Loucy (cell line): ENCODE data around the gene HABP2.

Experiments used
- H2AFZ ChIP-seq: fragments of 200-600 bp; sonication (generic); 2 replicates; pipeline ENCODE4 v1.6.0; 2016; ENCODE audit warnings: antibody characterized with exemption, mild to moderate bottlenecking, low read length, moderate library complexity
- H3F3A ChIP-seq: fragments of 200-600 bp; 2 replicates; pipeline ENCODE4 v1.6.0; 2016; ENCODE audit warnings: antibody characterized with exemption, low read depth, mild to moderate bottlenecking
- H3K27me3 ChIP-seq: fragments of 200-600 bp; sonication (generic); 2 replicates; pipeline ENCODE4 v1.6.1; 2014; ENCODE audit warnings: low read length, mild to moderate bottlenecking; ENCODE audit not compliant: insufficient read depth, poor library complexity, severe bottlenecking
- H3K36me3 ChIP-seq: fragments of 200-600 bp; sonication (generic); 2 replicates; pipeline ENCODE4 v1.6.1; 2016; ENCODE audit warnings: low read length; ENCODE audit not compliant: insufficient read depth
- H3K4me1 ChIP-seq: fragments of 200-600 bp; sonication (generic); 2 replicates; pipeline ENCODE4 v1.5.1; 2014; ENCODE audit warnings: low read length, mild to moderate bottlenecking; ENCODE audit not compliant: insufficient read depth, poor library complexity, severe bottlenecking
- H3K4me2 ChIP-seq: fragments of 200-600 bp; sonication (generic); 2 replicates; pipeline ENCODE4 v1.6.0; 2014; ENCODE audit warnings: antibody characterized with exemption, low read length, low read depth, mild to moderate bottlenecking; ENCODE audit not compliant: poor library complexity, severe bottlenecking
- H3K4me3 ChIP-seq: fragments of 200-600 bp; sonication (generic); 2 replicates; pipeline ENCODE4 v1.5.1; 2014; ENCODE audit warnings: low read length, mild to moderate bottlenecking, mixed read lengths; ENCODE audit not compliant: poor library complexity, severe bottlenecking
- H3K79me2 ChIP-seq: fragments of 200-600 bp; sonication (generic); 2 replicates; pipeline ENCODE4 v1.6.1; 2014; ENCODE audit warnings: low read length; ENCODE audit not compliant: insufficient read depth
- H3K9ac ChIP-seq: fragments of 200-600 bp; sonication (generic); 2 replicates; pipeline ENCODE4 v1.6.0; 2014; ENCODE audit warnings: mild to moderate bottlenecking, low read depth, low read length, moderate library complexity; ENCODE audit not compliant: poor library complexity, severe bottlenecking
- H3K9me2 ChIP-seq: fragments of 200-600 bp; sonication (generic); replicated peaks from 2 replicates; pipeline ENCODE4 v1.6.1; 2016; ENCODE audit warnings: low read depth, low read length, mixed read lengths
- H3K9me3 ChIP-seq: fragments of 200-600 bp; sonication (generic); 2 replicates; pipeline ENCODE4 v1.6.1; 2014; ENCODE audit warnings: mild to moderate bottlenecking, antibody characterized with exemption, low read length, low read depth; ENCODE audit not compliant: insufficient read depth
- H4K20me1 ChIP-seq: fragments of 200-600 bp; sonication (generic); 2 replicates; pipeline ENCODE4 v1.6.0; 2014; ENCODE audit warnings: antibody characterized with exemption, low read length, mild to moderate bottlenecking; ENCODE audit not compliant: insufficient read depth, poor library complexity, severe bottlenecking
- CTCF ChIP-seq: fragments of 200-600 bp; sonication (generic); conservative IDR thresholded peaks from 2 replicates; pipeline ENCODE4 v1.5.1; 2014; ENCODE audit warnings: mild to moderate bottlenecking, antibody characterized with exemption, low read length
- EZH2phosphoT487 ChIP-seq: fragments of 200-600 bp; IDR thresholded peaks from 2 replicates; pipeline ENCODE4 v1.6.1; 2018; ENCODE audit warnings: antibody characterized with exemption, mild to moderate bottlenecking, moderate library complexity, borderline replicate concordance

HABP2 gene

GRCh38 chr10:113547426-113547825, 5.4 kb upstream of the HABP2 start:
- Histone ChIP-seq H4K20me1 (no peaks in the 10 kb centered on the region), H3K79me2 (no peaks in the 10 kb centered on the region), H3K4me3 (no peak overlapping the region), H3K9me3 (no peaks in the 10 kb centered on the region), H3K4me2 (no peak overlapping the region), H3K9ac (no peak overlapping the region), H3K9me2 (no peaks in the 10 kb centered on the region), H3K27me3 (no peaks in the 10 kb centered on the region), H2AFZ (no peak overlapping the region), H3K36me3 (no peaks in the 10 kb centered on the region; the same call in 1 of the 2 replicates), H3F3A (no peaks in the 10 kb centered on the region), H3K4me1 (no peaks in the 10 kb centered on the region)
- TF ChIP-seq CTCF (no peak), EZH2phosphoT487 (no peak)

- no peaks in the 10 kb centered on the region for H3K27me3 ChIP-seq
- H3K9me2 ChIP-seq: no peaks in the 10 kb centered on the region
- TF ChIP-seq EZH2phosphoT487: no peak
- TF ChIP-seq CTCF: no peak
Observed at GRCh38 chr10:113549856-113550255, 3.0 kb upstream of the HABP2 start.

GRCh38 chr10:113550365-113550764, 2.5 kb upstream of the HABP2 start:
- Histone ChIP-seq H3K9me2 (no peaks in the 10 kb centered on the region), H4K20me1 (no peaks in the 10 kb centered on the region), H3K9me3 (no peaks in the 10 kb centered on the region), H3K4me1 (no peaks in the 10 kb centered on the region), H3F3A (no peaks in the 10 kb centered on the region), H3K9ac (no peak overlapping the region), H3K27me3 (no peaks in the 10 kb centered on the region), H3K4me2 (no peak overlapping the region), H3K36me3 (no peaks in the 10 kb centered on the region), H3K4me3 (no peak overlapping the region), H2AFZ (no peak overlapping the region; the same call in 1 of the 2 replicates), H3K79me2 (no peaks in the 10 kb centered on the region)
- TF ChIP-seq CTCF (no peak), EZH2phosphoT487 (no peak)

More at GRCh38 chr10:113549856-113550255, 3.0 kb upstream of the HABP2 start:
- Histone ChIP-seq H3K36me3 (no peaks in the 10 kb centered on the region), H3K4me3 (no peak overlapping the region), H2AFZ (no peak overlapping the region), H3K4me1 (no peaks in the 10 kb centered on the region), H4K20me1 (no peaks in the 10 kb centered on the region), H3K9me3 (no peaks in the 10 kb centered on the region), H3K4me2 (no peak overlapping the region), H3K9ac (no peak overlapping the region), H3F3A (no peaks in the 10 kb centered on the region), H3K79me2 (no peaks in the 10 kb centered on the region)
